Stimulated activated CD8-positive, alpha-beta memory T cell treated with anti-CD3 and anti-CD28 coated beads, Interleukin-15, amount 100 ng/mL, for 48 hours (primary cell): ENCODE results near the gene LAMA2.
"Not testable (repeated sequence)": the region's sequence is repeated elsewhere in the genome, so short reads cannot be mapped to it uniquely, and the experiment has no call there.

Source experiments
- DNase-seq, 2 donors: peaks; one replicate each; pipeline ENCODE4 v3.0.0-alpha.2; 2020; ENCODE audit warnings: low read depth in 2 of 2

The LAMA2 gene

GRCh38 chr6:129124347-129124746 is 241.4 kb downstream of the LAMA2 start:
- DNase-seq: no peak

- no peak for DNase-seq
These were observed 247.2 kb downstream of the LAMA2 start for GRCh38 chr6:129130106-129130505.

DNA sequence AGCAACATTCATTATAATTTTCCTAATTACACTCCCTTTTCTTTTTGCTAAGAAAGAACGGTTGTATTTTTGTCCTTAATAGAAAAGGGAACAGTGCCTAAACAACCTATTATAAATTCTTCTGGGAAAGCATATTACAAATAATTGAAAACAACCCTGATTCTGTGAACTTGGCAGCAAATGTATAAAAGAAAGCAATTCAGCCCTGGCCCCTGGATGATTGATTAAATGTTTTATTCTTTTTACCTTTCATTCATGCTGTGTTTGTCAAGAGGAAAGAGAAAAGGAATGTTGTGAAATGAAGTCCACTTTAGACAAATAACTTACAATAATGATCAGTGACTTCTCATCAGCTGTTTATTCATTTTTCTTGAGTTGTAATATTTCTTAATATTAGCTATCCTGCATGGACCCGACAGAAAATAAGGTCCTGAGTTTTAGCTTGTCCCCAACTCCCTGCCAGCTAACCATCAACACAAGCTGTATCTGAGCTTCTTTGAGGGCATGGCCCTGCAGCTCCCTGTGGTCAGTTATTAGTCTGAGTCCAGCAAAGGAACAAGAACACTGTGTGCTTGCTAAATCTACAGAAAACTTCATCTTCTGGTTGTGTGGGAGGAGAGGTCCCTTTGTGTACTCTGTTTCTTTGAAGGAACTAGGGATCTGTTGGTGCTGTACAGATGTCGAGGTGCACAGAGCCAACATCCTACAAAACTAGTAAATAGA is 248.2 kb downstream of the LAMA2 start:
- no peak for DNase-seq

DNA sequence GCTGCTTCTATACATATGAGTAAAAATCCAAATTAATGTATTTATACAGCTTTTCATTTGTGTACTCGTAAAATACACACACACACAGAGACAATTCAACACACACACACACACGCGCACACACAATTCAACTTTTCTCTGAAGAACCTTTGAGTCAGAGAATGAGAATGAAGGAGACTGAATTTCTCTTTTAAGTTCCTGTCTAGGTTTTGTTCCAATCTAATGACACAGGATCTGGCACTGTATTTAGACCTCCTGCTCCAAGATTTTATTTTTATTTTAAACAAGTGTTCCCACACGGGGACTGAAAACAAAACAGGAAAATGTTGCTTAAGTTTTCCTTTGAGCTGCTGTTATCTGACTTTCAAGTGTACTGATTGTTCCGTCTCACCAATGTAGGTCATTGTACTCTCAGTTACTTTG is 250.8 kb downstream of the LAMA2 start:
- DNase-seq: no peak

GRCh38 chr6:129134535-129134934 is 251.6 kb downstream of the LAMA2 start:
- no peak for DNase-seq

- DNase-seq: no peak
These were observed 252.5 kb downstream of the LAMA2 start for GRCh38 chr6:129135451-129135850.

GRCh38 chr6:129136751-129137150 is 253.8 kb downstream of the LAMA2 start:
- DNase-seq: no peak

GRCh38 chr6:129138739-129139405 is 255.9 kb downstream of the LAMA2 start:
- no peak for DNase-seq

DNA sequence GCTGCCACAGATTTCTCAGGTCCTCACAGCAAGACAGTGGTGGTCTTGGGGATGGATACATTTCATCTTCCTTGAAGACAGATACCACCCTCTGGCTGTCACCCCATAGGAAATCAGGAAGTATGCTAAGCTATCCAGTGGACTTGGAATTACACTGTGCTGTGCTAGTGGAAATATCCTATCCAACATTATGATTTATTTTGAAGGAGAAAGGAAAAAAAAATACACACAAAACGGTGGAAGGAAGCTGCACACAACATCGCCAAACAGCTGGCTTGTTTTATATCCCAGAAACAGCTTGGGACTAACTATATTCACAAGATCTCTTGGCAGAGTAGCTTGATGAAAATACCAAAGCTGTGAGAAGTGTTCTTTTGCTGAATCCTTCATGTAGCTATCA is 257.6 kb downstream of the LAMA2 start:
- no peak for DNase-seq

GRCh38 chr6:129141499-129141898 is 258.6 kb downstream of the LAMA2 start:
- DNase-seq: no peak

DNA sequence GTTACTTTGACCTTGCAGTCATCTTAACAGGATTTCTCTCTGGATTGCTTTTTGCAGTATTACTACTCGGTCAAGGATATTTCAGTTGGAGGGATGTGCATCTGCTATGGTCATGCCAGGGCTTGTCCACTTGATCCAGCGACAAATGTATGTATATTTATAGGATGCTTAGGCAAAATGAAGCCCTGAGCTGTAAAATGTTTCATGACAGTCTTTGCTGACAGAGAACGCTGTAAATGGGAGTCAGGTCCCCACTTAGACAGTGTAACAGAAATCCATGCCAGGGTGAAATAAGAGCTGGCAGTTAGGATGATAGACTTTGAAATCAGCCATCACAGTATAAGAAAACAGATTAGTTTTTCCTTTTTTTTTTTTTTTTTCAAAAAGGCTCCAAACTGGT is 264.0 kb downstream of the LAMA2 start:
- DNase-seq: no peak

- DNase-seq: no peak
These were observed 267.6 kb downstream of the LAMA2 start for GRCh38 chr6:129150507-129150906.

DNA sequence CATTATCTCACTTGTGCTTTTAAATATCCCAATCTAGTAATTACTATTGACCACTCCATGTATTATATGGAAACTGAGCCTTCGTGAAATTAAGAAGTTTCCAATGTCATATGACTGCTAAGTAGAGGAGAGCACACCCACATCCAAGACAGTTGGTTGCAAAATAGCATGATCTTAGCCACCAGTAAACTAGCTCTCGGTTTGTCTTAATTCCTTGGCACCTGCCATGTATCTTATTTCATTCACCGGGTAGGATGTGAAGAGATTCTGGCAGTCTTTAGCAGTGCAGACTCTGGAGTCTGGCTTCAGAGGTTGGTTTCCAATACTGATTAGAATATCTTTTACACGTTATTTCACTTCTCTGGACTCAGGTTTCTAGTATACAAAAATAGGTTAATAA is 270.3 kb downstream of the LAMA2 start:
- no peak for DNase-seq

- DNase-seq: not testable (repeated sequence)
These were observed 276.3 kb downstream of the LAMA2 start for GRCh38 chr6:129159242-129159641.

DNA sequence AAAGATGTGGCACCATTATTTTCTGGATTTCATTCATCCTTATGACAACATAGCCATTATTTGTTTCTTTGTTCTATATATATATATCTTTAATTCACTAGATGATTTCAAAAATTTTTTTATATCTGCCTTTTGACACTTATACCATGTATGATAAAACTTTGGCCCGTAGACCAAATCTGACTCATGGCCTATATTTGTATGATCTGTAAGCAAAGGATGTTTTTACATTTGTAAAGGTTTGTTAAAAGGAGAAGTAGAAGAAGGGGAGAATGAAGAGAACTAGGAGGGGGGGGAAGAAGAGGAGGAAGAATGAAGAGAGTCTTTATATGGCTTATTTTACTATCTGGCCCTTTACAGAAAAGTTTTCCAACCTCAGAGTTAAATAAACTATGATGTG is 279.7 kb downstream of the LAMA2 start:
- DNase-seq: no peak

GRCh38 chr6:129163551-129163950 is 280.6 kb downstream of the LAMA2 start:
- no peak for DNase-seq

GRCh38 chr6:129164032-129164431 is 281.1 kb downstream of the LAMA2 start:
- no peak for DNase-seq

- not testable (repeated sequence) for DNase-seq
These were observed 289.5 kb downstream of the LAMA2 start for GRCh38 chr6:129172279-129172995.

GRCh38 chr6:129175066-129175465 is 292.1 kb downstream of the LAMA2 start:
- DNase-seq: no peak

DNA sequence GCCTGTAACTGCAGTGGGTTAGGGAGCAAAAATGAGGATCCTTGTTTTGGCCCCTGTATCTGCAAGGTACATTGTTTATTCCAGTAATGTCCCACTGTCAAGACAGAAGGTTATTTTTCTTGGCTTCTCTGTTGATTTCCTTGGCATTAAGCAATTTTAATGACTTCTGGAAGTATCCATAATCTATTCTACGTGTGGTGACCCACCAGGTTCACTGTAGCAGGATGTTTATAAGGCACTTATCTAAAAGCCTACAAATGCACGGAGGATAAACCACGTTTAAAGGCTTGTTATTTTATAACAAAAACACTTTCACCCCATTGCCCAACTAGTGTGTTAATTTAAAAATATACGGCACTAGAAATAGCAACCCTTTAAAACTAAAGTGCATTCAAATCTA is 294.9 kb downstream of the LAMA2 start:
- DNase-seq: no peak

- DNase-seq: no peak
These were observed 296.3 kb downstream of the LAMA2 start for GRCh38 chr6:129179283-129179682.

DNA sequence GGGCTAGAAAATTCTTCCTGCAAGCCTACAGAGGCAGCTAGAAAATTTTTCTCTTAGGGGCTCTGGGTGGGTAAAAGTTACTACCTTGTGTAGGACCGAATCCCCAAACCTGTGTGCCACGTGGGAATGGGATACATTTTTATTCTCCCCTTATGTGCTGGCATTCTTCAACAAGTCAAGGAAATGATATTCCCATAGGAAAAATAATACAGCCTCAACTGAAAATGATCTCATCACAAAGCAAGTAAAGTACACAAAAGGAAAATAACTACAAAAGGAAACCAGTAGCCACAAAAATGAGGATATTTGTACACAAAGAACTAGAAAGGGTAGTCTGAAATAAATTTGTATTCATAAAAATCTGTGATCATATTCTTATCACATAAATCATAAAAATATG is 298.1 kb downstream of the LAMA2 start:
- no peak for DNase-seq

DNA sequence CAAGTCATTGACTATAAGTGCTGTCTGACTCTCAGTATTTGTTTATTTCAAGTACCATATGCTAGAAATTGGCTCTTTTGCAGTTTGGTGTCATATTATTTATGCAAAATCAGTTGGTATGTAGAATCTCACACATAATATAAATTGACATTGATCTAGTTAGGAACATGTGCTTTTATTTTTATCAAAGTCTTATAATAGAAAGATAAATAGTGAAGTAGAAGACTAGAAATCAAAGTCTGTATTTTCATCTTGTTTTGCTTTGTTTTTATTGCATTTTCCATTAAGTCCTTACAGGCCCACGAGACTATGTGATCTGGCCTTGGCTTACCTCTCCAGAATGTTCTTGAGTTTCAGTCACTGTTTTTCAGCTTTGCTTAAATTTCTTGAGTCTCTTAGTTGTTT is 300.3 kb downstream of the LAMA2 start:
- DNase-seq: no peak
